Kidney epithelial cell (primary cell): ENCODE data around the gene SIGLEC8. TPM values are rescaled to one million over a fixed set of nuclear protein-coding genes. Genes with fewer than 3 reads are reported as not detected.

Source experiments
- DNase-seq: peaks from one replicate; pipeline ENCODE4 v3.0.0-alpha.2; 2010; ENCODE audit warnings: low read depth
- H3K27me3 ChIP-seq: 2 replicates; pipeline ENCODE4 v1.6.0; 2011; ENCODE audit warnings: low read length; ENCODE audit not compliant: control insufficient read depth, insufficient read depth
- H3K36me3 ChIP-seq: 2 replicates; pipeline ENCODE4 v1.5.1; 2011; ENCODE audit warnings: low read length; ENCODE audit not compliant: control insufficient read depth, insufficient read depth
- H3K4me3 ChIP-seq: 2 replicates; pipeline ENCODE4 v1.5.1; 2011; ENCODE audit warnings: low read depth, mild to moderate bottlenecking, control low read depth, low read length
- total RNA-seq: library from RNA; depleted of rRNA; stranded (reverse); fragments of >200 nt; gene quantifications from 2 replicates; pipeline ENCODE4 v1.2.3, GENCODE V29; 2015
- TF ChIP-seq, protein P1 (sequence below): IDR thresholded peaks from 2 replicates; pipeline ENCODE4 v1.5.1; 2011; ENCODE audit warnings: mild to moderate bottlenecking, moderate library complexity, low read length, control low read depth, inconsistent platforms; ENCODE audit not compliant: insufficient read depth, poor library complexity, severe bottlenecking

SIGLEC8 gene
- total RNA-seq, 1 donor from 2014 or later: not detected

DNA sequence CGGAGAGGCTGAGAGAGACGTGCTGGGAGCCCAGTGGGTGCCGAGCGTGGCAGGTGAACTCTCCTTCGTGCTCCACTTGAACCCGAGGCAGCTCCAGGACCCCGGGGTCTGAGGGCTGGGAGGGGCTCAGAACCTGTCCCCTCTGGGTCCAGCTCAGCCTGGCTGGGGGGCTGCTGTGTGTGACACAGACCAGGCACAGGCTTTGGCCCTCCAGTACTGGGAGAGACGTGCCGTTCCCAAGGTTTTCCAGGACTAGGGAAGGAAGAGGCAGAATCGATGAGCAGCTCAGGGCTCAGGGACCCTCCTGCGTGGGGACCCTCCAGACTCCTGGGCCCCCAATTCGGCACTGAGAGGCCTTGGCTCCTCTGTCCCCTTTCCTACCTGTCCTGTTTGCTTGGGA, 43.1 kb downstream of the SIGLEC8 start:
- Histone ChIP-seq H3K4me3 (no peak overlapping the region), H3K27me3 (no peaks in the 10 kb centered on the region), H3K36me3 (no peaks in the 10 kb centered on the region)
- TF ChIP-seq, protein P1, sequence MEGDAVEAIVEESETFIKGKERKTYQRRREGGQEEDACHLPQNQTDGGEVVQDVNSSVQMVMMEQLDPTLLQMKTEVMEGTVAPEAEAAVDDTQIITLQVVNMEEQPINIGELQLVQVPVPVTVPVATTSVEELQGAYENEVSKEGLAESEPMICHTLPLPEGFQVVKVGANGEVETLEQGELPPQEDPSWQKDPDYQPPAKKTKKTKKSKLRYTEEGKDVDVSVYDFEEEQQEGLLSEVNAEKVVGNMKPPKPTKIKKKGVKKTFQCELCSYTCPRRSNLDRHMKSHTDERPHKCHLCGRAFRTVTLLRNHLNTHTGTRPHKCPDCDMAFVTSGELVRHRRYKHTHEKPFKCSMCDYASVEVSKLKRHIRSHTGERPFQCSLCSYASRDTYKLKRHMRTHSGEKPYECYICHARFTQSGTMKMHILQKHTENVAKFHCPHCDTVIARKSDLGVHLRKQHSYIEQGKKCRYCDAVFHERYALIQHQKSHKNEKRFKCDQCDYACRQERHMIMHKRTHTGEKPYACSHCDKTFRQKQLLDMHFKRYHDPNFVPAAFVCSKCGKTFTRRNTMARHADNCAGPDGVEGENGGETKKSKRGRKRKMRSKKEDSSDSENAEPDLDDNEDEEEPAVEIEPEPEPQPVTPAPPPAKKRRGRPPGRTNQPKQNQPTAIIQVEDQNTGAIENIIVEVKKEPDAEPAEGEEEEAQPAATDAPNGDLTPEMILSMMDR: no peak
- no peak for DNase-seq

DNA sequence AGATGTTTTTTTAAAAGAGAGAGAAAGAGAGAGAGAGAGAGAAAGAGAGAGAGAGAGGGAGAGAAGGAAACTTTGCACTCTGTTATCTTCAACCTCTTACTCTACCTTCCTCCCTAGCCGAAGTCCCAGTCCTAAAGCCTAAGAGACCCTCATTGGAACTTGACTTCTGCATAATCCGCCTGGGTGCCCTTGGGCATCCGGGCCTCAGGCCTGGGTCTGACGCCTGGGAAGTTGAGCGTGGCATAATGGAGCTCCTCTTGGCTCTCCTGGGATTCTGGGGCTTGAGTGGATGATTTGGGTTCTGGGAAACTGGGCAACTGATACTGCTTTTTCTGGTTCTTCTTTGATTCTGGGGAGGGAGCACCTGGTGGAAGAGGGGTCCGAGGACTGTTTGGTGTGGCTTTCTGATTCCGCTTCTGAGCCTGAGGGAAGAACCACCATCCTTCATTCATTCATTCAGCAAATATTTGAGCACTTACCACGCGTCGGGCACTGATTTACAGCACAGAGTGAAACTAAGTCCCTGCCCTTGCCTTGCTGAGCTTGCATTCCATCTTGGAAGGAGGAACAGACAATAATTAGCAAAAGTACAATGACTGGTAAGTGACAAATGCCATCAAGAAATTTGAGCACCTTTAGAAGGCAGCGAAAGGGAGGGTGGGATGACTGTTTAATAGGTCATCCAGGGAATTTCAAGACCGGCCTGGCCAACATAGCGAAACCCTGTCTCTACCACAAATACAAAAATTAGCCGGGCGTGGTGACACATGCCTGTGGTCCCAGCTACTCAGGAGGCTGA, 47.1 kb downstream of the SIGLEC8 start:
- TF ChIP-seq, protein P1: no peak
- Histone ChIP-seq H3K27me3 (no peaks in the 10 kb centered on the region), H3K4me3 (no peak overlapping the region), H3K36me3 (no peaks in the 10 kb centered on the region)
- DNase-seq: no peak

DNA sequence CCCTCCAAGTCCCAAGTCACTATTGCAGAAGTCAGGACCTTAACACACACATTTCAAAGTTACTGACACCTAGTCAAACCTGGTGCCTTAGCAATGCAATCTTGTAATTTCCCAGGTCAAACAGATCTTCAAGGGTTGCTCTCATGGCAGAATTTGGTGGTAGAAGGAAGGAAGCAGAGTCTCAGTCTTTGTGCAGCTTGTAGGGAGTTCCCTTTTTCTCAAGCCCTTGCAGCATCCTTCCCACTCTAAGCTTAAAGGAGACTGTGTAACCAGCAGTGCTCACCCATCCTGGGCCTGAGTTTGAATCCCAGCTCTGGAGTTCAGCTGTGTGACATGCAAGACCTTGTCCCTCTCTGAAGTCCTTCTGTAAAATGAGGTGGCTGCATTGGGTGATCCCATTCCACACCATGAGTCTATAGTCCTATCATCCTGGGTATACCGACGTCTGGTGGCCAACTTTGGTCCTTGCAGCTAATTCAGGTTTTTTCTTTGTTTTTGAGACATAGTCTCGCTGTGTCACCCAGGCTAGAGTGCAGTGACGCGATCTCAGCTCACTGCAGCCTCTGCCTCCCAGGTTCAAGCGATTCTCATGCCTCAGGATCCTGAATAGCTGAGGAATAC, 50.6 kb downstream of the SIGLEC8 start:
- Histone ChIP-seq H3K27me3 (no peaks in the 10 kb centered on the region), H3K4me3 (no peak overlapping the region), H3K36me3 (no peaks in the 10 kb centered on the region)
- no peak for DNase-seq
- TF ChIP-seq, protein P1: no peak

DNA sequence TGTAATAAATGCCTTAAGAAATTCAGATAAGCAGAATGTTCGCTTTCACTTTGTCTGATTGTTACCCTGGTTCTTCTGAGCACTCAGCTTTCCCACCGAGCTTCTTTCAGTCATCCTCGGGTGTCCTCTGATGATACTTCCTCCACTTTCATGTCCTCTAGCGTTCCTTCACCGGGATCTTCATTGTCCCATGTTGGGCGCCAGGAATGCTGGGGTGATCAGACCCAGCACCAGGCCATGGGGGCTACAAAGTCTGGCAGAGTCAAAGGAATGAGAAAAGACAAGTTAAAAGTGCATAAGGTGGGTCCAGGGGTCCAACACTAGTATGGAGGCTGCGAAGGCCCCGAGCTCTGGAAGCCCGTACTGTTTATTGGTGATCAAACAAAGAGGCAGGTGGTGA, 56.1 kb downstream of the SIGLEC8 start:
- no peaks in the 10 kb centered on the region for H3K36me3 ChIP-seq
- no peaks in the 10 kb centered on the region for H3K27me3 ChIP-seq
- TF ChIP-seq, protein P1: no peak
- no peak overlapping the region for H3K4me3 ChIP-seq
- no peak for DNase-seq

Other genes with a start within 250 kb of the SIGLEC8 start
- not detected in 2 replicates for gene CD33, start 233.4 kb downstream of the SIGLEC8 start, total RNA-seq
- 0.79 TPM in 1 of 2 replicates, not detected in the other for gene SIGLECL1, start 207.4 kb downstream of the SIGLEC8 start, total RNA-seq
- 0.04 and 0.07 TPM in 2 replicates for gene IGLON5, start 146.8 kb downstream of the SIGLEC8 start, total RNA-seq
- 1.1 and 1.5 TPM in 2 replicates for gene VSIG10L, start 116.3 kb downstream of the SIGLEC8 start, total RNA-seq
- gene ETFB, start 92.1 kb downstream of the SIGLEC8 start, total RNA-seq: 29.8 and 36.9 TPM in 2 replicates
- not detected in 2 replicates for gene CLDND2, start 89.5 kb downstream of the SIGLEC8 start, total RNA-seq
- gene NKG7, start 85.8 kb downstream of the SIGLEC8 start, total RNA-seq: not detected in 2 replicates
- not detected in 2 replicates for gene LIM2, start 70.5 kb downstream of the SIGLEC8 start, total RNA-seq
- gene C19orf84, start 67.9 kb downstream of the SIGLEC8 start, total RNA-seq: not detected in 2 replicates
- 0.04 and 0.55 TPM in 2 replicates for gene SIGLEC10, start 40.8 kb downstream of the SIGLEC8 start, total RNA-seq
- gene CEACAM18, start 20.1 kb upstream of the SIGLEC8 start, total RNA-seq: not detected in 2 replicates
- 1.4 TPM in 1 of 2 replicates, not detected in the other for gene SIGLEC12, start 43.3 kb upstream of the SIGLEC8 start, total RNA-seq
- gene SIGLEC6, start 73.2 kb upstream of the SIGLEC8 start, total RNA-seq: not detected in 2 replicates
- gene ZNF175, start 112.8 kb upstream of the SIGLEC8 start, total RNA-seq: 4.9 and 5.0 TPM in 2 replicates
- not detected in 2 replicates for gene SIGLEC5, start 171.9 kb upstream of the SIGLEC8 start, total RNA-seq
- gene SIGLEC14, start 188.4 kb upstream of the SIGLEC8 start, total RNA-seq: not detected in 2 replicates
- 7.8 and 12.6 TPM in 2 replicates for gene SPACA6, start 234.9 kb upstream of the SIGLEC8 start, total RNA-seq